Embryonic facial prominence (tissue), 1 donor: ENCODE data around the gene PARD3B.

Source experiments
- DNase-seq: peaks from one replicate; pipeline ENCODE4 v3.0.0-alpha.2; 2016; ENCODE audit errors: extremely low spot score

PARD3B gene

GRCh38 chr2:205605638-205606304, 1060.5 kb downstream of the PARD3B start:
- no peak for DNase-seq

DNA sequence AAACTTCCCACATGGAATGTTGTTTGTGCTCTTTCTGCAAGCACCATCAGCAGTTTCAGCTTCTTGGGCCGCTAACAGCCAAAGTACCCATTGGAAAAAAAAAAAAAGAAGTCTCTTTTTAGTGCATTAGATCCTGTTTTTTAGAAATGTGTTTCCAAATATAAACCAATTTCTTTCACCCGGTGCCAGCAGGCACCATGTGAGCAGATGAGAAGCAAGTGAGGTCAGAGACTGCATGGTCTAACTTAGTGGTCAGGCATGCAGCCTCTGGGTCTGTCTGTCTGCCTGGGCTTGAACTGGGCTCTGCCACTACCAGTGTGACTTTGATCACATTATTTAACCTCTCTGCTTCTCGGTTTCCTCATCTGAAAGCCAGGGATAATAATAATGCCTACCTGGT, 1061.9 kb downstream of the PARD3B start:
- DNase-seq, result no peak

- no peak for DNase-seq
Measured at GRCh38 chr2:205609113-205609512, 1063.8 kb downstream of the PARD3B start.

DNA sequence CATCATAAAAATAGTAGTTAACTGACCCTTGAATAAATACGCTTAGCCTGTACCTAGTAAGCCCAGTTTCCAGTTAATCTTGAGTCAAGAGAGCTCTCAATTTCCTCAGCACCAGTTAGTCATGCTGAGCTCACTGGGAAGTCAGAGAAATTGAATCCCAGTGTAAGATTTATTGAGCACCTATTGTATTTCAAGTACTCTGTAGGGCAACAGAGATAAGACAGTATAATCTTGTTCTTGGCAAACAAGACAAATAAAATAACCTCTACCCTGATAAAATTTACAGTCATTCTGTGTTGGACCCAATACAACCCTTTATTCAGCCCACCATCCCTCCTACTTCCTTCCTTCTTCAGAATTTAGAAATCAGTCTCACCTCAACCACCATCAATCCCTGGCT, 1065.2 kb downstream of the PARD3B start:
- no peak for DNase-seq

DNA sequence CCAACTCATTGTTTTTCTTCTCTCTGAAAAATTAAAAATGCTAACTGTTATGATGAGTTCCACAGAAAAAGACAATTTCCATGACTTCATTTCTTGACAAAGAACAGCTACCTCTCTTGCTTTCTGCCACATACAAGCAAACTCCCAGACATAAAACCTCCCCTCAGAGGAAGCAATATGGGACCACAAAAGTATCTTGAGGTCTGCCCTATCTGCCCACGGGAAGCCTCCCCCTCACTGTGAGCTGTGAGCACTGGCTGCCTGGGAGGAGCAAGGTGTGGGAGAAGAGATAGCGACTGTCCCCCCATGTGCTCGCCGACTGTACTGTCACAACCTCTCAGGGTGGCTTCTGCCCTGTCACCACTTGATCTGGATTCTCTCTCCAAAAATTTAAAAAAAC, 1067.4 kb downstream of the PARD3B start:
- DNase-seq, result no peak

- no peak for DNase-seq
Measured at GRCh38 chr2:205613970-205614559, 1068.8 kb downstream of the PARD3B start.

DNA sequence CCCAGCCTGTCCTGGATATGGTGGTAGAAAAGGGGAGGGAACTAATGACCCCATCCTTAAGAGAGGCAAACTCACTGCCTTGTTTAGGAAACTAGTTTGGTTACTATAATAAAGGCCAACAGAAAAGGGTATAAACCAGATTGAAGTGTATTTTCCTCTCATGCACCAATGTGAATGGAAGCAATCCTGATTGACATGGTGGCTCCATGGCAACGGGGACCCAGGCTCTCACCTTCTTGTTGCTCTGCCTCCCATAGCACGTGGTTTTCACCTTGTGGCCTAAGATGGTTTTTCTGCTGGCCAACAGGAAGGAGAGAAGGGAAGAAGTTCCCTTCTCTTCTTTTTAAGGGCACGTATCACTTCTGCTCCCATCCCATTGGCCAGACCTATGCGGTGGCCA, 1069.7 kb downstream of the PARD3B start:
- no peak for DNase-seq

- no peak for DNase-seq
Measured at GRCh38 chr2:205617905-205618304, 1072.6 kb downstream of the PARD3B start.

DNA sequence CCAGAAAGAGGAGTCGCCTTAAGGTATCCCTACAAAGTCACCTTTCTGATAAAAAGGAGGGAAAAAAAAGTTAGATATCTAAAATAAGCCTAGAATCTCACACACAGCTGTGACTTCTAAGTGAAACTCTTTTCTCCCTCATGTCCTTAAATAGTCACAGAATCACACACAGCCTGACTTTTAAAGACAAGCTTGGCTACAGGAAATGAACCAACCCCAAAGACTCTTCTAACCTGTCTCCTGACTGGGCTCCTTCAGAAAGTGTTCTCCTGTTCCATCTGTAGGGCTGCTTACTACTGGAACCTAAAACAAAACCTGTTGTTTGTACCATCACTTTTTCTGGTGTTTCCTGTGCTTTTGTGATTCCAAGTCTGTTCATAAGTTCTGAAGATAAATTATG, 1074.3 kb downstream of the PARD3B start:
- no peak for DNase-seq

GRCh38 chr2:205627085-205627484, 1081.8 kb downstream of the PARD3B start:
- DNase-seq, result no peak

- DNase-seq, result no peak
Measured at GRCh38 chr2:205628422-205628821, 1083.1 kb downstream of the PARD3B start.

DNA sequence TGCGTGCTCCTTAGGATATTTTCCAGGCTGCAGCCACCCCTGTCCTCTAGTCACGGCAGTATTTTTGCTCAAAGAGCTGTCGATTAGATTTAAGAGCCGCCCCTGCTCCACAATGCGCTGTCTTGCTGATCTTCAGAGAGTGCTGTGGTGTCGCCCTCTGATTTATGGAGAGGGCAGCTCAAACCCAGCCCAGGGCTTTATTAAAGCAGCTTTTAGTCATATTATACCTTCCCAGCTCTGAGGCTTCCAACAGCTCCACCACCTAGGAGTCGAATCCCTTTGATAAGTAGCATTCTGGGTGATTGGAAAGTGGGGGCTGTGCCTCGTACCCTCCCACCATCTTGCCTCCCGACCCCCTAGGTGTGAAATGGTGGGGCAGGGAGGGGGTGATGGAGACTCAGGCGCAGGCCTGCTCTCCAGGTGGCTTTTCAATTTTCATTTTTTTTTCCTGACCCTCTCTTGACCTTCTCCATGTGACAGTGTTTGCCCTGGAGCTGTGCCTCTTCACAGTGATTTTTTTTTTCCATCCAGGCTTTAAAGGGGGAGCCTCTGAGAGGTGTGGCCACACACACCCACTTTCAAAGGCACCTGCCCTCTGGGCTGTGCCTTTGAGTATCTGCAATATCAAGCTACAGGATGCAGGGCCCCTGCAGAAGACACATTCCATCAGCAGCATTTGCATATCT, 1084.0 kb downstream of the PARD3B start:
- DNase-seq, result no peak

DNA sequence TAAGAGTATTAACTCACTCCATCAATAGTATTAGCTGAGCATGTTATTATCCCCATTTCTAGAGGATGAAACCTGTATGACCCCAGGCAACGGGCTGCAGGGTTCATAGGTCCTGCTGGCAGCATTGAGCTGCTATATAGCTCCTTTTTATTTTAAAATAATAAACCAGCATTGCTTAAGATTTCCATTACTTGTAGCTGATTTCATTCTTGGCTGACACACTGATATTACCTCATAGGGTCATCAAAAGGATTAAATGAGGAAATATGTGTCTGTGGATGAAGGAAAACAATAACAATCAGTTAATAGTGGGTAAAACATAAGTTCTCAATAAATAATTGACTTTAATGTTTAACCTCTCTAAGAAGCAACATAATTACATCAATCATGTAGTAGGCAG, 1088.7 kb downstream of the PARD3B start:
- DNase-seq, result no peak

GRCh38 chr2:205636549-205637319, 1091.5 kb downstream of the PARD3B start:
- no peak for DNase-seq

DNA sequence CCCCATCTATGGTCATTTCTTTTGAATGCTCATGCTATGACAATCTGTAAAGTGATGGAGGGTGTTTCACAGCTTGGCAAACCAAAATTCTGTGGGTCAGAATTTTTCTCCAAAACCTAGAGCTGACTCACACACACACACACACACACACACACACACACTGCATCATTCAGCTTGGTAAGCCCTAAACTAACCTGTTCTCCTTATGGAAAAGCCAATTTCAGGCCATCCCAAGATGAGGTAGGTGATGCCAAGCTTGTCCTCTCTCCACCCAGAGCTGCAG, 1092.0 kb downstream of the PARD3B start:
- no peak for DNase-seq

GRCh38 chr2:205637779-205638503, 1092.7 kb downstream of the PARD3B start:
- no peak for DNase-seq

GRCh38 chr2:205640716-205641115, 1095.4 kb downstream of the PARD3B start:
- DNase-seq, result no peak

DNA sequence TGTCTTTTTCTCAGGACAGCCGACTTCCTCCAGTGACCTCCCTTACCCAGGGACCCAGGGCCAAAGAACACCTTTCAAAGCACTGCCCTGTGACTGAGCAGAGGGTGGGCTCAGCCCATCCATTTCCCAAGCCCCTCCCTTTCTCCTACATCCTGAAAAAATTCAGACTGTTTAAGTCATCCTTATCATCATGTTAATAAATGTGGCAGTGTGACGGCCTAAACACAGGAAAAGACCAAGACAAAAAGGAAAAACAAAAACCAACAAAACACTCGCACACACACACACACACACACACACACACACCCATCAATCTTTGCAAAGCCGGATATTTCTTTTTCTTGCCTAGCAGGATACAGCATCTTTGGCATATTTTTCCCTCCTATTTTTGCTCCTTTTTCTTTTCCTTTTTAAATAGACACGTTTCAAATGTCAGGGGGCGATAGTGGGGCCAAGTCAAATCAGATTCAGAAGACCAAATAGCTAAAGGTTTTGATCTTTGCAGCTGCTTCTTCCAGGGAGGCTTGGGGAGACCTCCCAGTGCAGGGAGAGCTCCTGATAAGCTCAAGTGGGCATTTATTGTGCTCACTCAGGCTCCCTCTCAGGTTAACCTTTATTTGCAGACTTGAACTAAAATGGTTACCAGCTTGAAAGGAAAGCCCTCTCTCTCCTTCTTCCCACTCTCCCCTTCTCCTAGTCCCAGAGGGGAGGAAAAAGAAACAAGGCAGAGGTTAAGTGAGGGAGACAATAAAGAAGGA, 1097.5 kb downstream of the PARD3B start:
- DNase-seq, result no peak

DNA sequence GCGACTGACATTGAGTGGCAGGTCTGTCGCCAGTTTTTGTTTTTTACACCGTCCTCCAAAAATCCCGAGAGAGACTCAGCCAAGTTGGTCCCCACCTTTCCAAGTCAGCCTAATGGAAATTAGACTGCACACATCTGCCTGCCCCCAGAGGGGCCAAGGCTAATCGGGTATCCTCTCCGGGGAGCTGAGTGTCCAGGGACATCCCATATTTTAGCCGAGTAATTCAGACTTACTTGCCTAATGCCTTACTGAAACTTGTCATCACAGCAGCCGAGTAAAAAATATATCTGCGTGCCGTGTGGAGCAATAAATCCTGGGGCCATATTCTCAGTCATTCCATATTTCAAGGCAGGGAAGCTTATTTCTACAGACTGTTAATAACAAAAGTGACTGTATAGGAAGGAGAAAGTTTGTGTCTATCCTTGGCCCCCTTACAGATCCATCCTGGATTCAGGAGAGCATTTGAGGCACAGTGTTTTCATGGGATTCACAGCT, 1098.2 kb downstream of the PARD3B start:
- DNase-seq, result no peak

- no peak for DNase-seq
Measured at GRCh38 chr2:205644018-205644417, 1098.7 kb downstream of the PARD3B start.

- no peak for DNase-seq
Measured at GRCh38 chr2:205646680-205647079, 1101.4 kb downstream of the PARD3B start.
